Endothelial cell of umbilical vein (primary cell): ENCODE data around the gene PRSS57. TPM values are rescaled to one million over a fixed set of nuclear protein-coding genes. Genes with fewer than 3 reads are reported as not detected.

Source experiments
- BruUV-seq: library from RNA; stranded (reverse); fragments of 400-500 nt; replicated peaks from 2 replicates; lab custom pipeline; 2021; lab: Mats Ljungman, UMichigan
- CTCF ChIA-PET: fragments of 300-600, 350-600 bp; sonication (Branson Sonifier 250); formaldehyde crosslinking; loops from one replicate; lab custom pipeline; 2021; ENCODE audit warnings: antibody characterized with exemption, inconsistent platforms; lab: Charles Lee
- POLR2A ChIA-PET: fragments of 300-600, 350-600 bp; sonication (Branson Sonifier 250); formaldehyde crosslinking; loops from one replicate; lab custom pipeline; 2021; ENCODE audit warnings: antibody characterized with exemption, inconsistent platforms; lab: Charles Lee
- DNase-seq: peaks from one replicate; pipeline ENCODE4 v3.0.0-alpha.2; 2011; ENCODE audit warnings: low read depth, low spot score
- FAIRE-seq: peaks from 2 replicates; lab custom pipeline; 2011; peaks lifted over from hg19 to GRCh38; lab: Jason Lieb, UNC
- H2AFZ ChIP-seq: 2 replicates; pipeline ENCODE4 v1.6.0; 2012; ENCODE audit warnings: low read depth, low read length, control low read depth, inconsistent platforms
- H3K27ac ChIP-seq: 2 replicates; pipeline ENCODE4 v1.5.1; 2011; ENCODE audit warnings: low read depth, mild to moderate bottlenecking, control low read depth, low read length, moderate library complexity; ENCODE audit not compliant: insufficient read depth
- H3K27me3 ChIP-seq, 2 experiments: 2 replicates each; pipeline versions ENCODE4 v1.6.0 to v1.6.1; 2011; ENCODE audit warnings: low read length in 2 of 2, mixed read lengths in 1 of 2; ENCODE audit not compliant: control insufficient read depth in 2 of 2, insufficient read depth in 2 of 2
- H3K36me3 ChIP-seq, 2 experiments: 2 replicates in 1 of 2; 3 replicates in 1 of 2; pipeline ENCODE4 v1.5.1; 2011; ENCODE audit warnings: low read length in 2 of 2, mild to moderate bottlenecking in 1 of 2, moderate library complexity in 1 of 2; ENCODE audit not compliant: control insufficient read depth in 2 of 2, insufficient read depth in 2 of 2; ENCODE audit errors: extremely low read depth in 1 of 2
- H3K4me1 ChIP-seq: 3 replicates; pipeline ENCODE4 v1.5.1; 2011; ENCODE audit warnings: mild to moderate bottlenecking, low read length; ENCODE audit not compliant: control insufficient read depth, insufficient read depth; ENCODE audit errors: extremely low read depth
- H3K4me2 ChIP-seq: 2 replicates; pipeline ENCODE4 v1.6.1; 2011; ENCODE audit warnings: low read length, control low read depth, mixed read lengths; ENCODE audit not compliant: insufficient read depth
- H3K4me3 ChIP-seq, 3 experiments: fragments of 200-600 bp in 1 of 3; sonication (generic), shearing (Covaris generic) in 1 of 3; replicated peaks in 1 of 3; 2 replicates each; pipeline ENCODE4 v1.5.1; 2011 to 2016; ENCODE audit warnings: control low read depth in 3 of 3, low read length in 3 of 3, mild to moderate bottlenecking in 2 of 3, inconsistent platforms in 1 of 3, low read depth in 1 of 3, moderate library complexity in 1 of 3; ENCODE audit not compliant: insufficient read depth in 1 of 3
- H3K79me2 ChIP-seq: 2 replicates; pipeline ENCODE4 v1.6.0; 2012; ENCODE audit warnings: low read length, inconsistent platforms; ENCODE audit not compliant: control insufficient read depth, insufficient read depth
- H3K9ac ChIP-seq: replicated peaks from 2 replicates; pipeline ENCODE3; 2011; ENCODE audit warnings: low read length, control low read depth; ENCODE audit not compliant: insufficient read depth; ENCODE audit errors: extremely low read depth
- H3K9me1 ChIP-seq: replicated peaks from 3 replicates; pipeline ENCODE4 v1.6.0; 2011; ENCODE audit warnings: mild to moderate bottlenecking, low read length; ENCODE audit not compliant: control insufficient read depth, insufficient read depth; ENCODE audit errors: extremely low read depth
- H3K9me3 ChIP-seq: replicated peaks from 2 replicates; pipeline ENCODE4 v1.5.1; 2012; ENCODE audit warnings: low read length, inconsistent platforms; ENCODE audit not compliant: control insufficient read depth, insufficient read depth
- H4K20me1 ChIP-seq: replicated peaks from 2 replicates; pipeline ENCODE3; 2011; ENCODE audit warnings: mild to moderate bottlenecking, low read length; ENCODE audit not compliant: control insufficient read depth, insufficient read depth; ENCODE audit errors: extremely low read depth
- EZH2 ChIP-seq: IDR thresholded peaks from 2 replicates; pipeline ENCODE4 v1.6.1; 2012; ENCODE audit warnings: borderline replicate concordance, low read depth, mild to moderate bottlenecking, moderate library complexity, low read length, inconsistent platforms; ENCODE audit not compliant: severe bottlenecking
- FOS ChIP-seq: IDR thresholded peaks from 2 replicates; pipeline ENCODE4 v1.6.1; 2011; ENCODE audit warnings: mild to moderate bottlenecking, low read length, moderate library complexity, borderline replicate concordance; ENCODE audit not compliant: insufficient read depth
- GATA2 ChIP-seq: IDR thresholded peaks from 2 replicates; pipeline ENCODE4 v1.7.0; 2011; ENCODE audit warnings: low read depth, mild to moderate bottlenecking, moderate library complexity, mixed read lengths, low read length; ENCODE audit not compliant: insufficient read length, insufficient read depth
- JUN ChIP-seq: IDR thresholded peaks from 2 replicates; pipeline ENCODE4 v1.6.1; 2011; ENCODE audit warnings: borderline replicate concordance, low read depth; ENCODE audit not compliant: insufficient read length, insufficient read depth
- MYC ChIP-seq: IDR thresholded peaks from one replicate; pipeline ENCODE4 v1.6.1; 2011; ENCODE audit warnings: mild to moderate bottlenecking, low read depth, low read length
- POLR2A ChIP-seq: IDR thresholded peaks from 2 replicates; pipeline ENCODE4 v1.6.1; 2012; ENCODE audit warnings: low read depth, mild to moderate bottlenecking, control low read depth, low read length
- POLR2AphosphoS5 ChIP-seq: IDR thresholded peaks from 2 replicates; pipeline ENCODE4 v1.6.1; 2012; ENCODE audit warnings: low read depth, mild to moderate bottlenecking, control low read depth, low read length, moderate library complexity; ENCODE audit not compliant: insufficient read depth
- dilution Hi-C: fragments of 300-500 bp; cut with MboI; formaldehyde crosslinking; loops from one replicate; pipeline ENCODE4 v1.15.0; 2019; ENCODE audit warnings: low sequenced_read_pairs; ENCODE audit not compliant: extremely low pct_ligation_motif_present
- intact Hi-C: fragments of 100-400 bp; cut with micrococcal nuclease; formaldehyde crosslinking; loops from one replicate; pipeline ENCODE4 v1.10.0; 2022
- polyA plus RNA-seq, 4 experiments: library from polyadenylated mRNA; depleted of rRNA in 3 of 4; stranded (reverse) in 3 of 4; unstranded in 1 of 4; fragments of >200 nt; gene quantifications; 2 replicates each; pipeline versions ENCODE4 v1.2.1 to v1.2.3, GENCODE V29; 2011 to 2012; ENCODE audit warnings: missing spikeins in 1 of 4
- total RNA-seq: library from RNA; stranded (reverse); gene quantifications from 2 replicates; pipeline ENCODE4 v1.2.3, GENCODE V29; 2021
- TF ChIP-seq, protein P1 (sequence below): IDR thresholded peaks from 2 replicates; pipeline ENCODE4 v1.6.1; 2011; ENCODE audit not compliant: insufficient read depth, insufficient read length
- TF ChIP-seq, protein P2 (sequence below), 2 donors: IDR thresholded peaks; 1 replicate in 1 of 2; 2 replicates in 1 of 2; pipeline ENCODE4 v1.5.1; 2011; ENCODE audit warnings: low read length in 2 of 2, mild to moderate bottlenecking in 2 of 2, moderate library complexity in 2 of 2, control low read depth in 1 of 2, inconsistent platforms in 1 of 2, low read depth in 1 of 2; ENCODE audit not compliant: insufficient read depth in 1 of 2; ENCODE audit errors: extremely low read depth in 1 of 2

The PRSS57 gene
- total and polyA plus RNA-seq, 2 donors (not counting 3 experiments of a cell fraction or from before 2014, with no cell fraction given), result not detected

DNA sequence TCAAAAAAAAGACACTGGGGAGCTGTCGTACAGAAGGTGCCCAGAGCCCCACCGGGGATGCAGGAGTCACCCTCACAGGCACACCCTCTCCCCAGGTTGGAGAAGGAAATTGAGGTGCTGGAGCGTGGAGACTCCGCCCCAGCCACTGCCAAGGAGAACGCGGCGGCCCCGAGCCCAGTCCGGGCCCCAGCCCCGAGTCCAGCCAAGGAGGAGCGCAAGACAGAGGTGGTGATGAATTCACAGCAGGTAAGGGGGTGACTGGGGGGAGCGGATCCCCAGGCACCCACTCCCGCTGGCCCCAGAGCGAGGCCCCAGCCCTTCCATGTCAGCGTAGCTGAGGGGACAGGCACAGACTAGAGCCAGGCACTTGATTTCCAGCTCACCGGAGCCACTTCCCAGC is 35.7 kb upstream of the PRSS57 start:
- CTCF ChIA-PET, result interaction anchor here (2.3 kb wide), 1 partner anchor 65 kb away, joined by 7 read pairs; no protein-coding TSS in a partner anchor

More for the DNA sequence above, 35.7 kb upstream of the PRSS57 start:
- no TSS peak for BruUV-seq
- Histone ChIP-seq H3K36me3 (no peaks in the 10 kb centered on the region), H3K27ac (no peak overlapping the region), H3K27me3 (no peaks in the 10 kb centered on the region), H3K9ac (no peak overlapping the region), H3K9me3 (no peaks in the 10 kb centered on the region), H3K79me2 (no peaks in the 10 kb centered on the region), H2AFZ (no peak overlapping the region), H3K4me2 (no peak overlapping the region), H3K4me1 (peaks cover 8% of the 10 kb centered on the region), H4K20me1 (no peaks in the 10 kb centered on the region), H3K9me1 (no peaks in the 10 kb centered on the region), H3K4me3 (no peak overlapping the region)
- POLR2A ChIA-PET, result no interaction called here
- intact Hi-C loops, result no loop called here
- no peak for TF ChIP-seq GATA2
- TF ChIP-seq, protein P1, sequence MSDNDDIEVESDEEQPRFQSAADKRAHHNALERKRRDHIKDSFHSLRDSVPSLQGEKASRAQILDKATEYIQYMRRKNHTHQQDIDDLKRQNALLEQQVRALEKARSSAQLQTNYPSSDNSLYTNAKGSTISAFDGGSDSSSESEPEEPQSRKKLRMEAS, result no peak
- no peak for TF ChIP-seq POLR2AphosphoS5
- no peak for TF ChIP-seq MYC
- no peak for TF ChIP-seq POLR2A
- no peak for TF ChIP-seq JUN
- no peak for TF ChIP-seq FOS
- no peak for TF ChIP-seq EZH2
- TF ChIP-seq, protein P2, sequence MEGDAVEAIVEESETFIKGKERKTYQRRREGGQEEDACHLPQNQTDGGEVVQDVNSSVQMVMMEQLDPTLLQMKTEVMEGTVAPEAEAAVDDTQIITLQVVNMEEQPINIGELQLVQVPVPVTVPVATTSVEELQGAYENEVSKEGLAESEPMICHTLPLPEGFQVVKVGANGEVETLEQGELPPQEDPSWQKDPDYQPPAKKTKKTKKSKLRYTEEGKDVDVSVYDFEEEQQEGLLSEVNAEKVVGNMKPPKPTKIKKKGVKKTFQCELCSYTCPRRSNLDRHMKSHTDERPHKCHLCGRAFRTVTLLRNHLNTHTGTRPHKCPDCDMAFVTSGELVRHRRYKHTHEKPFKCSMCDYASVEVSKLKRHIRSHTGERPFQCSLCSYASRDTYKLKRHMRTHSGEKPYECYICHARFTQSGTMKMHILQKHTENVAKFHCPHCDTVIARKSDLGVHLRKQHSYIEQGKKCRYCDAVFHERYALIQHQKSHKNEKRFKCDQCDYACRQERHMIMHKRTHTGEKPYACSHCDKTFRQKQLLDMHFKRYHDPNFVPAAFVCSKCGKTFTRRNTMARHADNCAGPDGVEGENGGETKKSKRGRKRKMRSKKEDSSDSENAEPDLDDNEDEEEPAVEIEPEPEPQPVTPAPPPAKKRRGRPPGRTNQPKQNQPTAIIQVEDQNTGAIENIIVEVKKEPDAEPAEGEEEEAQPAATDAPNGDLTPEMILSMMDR (IDR thresholded peaks at IDR 0.05; ENCODE audit: extremely low read depth in 1 of 2, insufficient read depth in 1 of 2, low read depth in 1 of 2, low read length in 2 of 2), result no peak
- DNase-seq (no peak), FAIRE-seq (no peak)
- dilution Hi-C loops, result no loop called here
